ENCODE measurements around the gene RPL27. TPM values are rescaled to one million over a fixed set of nuclear protein-coding genes. Genes with fewer than 3 reads are reported as not detected.

The RPL27 gene
- total RNA-seq, 4 donors from 2014 or later = 912 to 2,032 (median 1,085) TPM

- TF ChIP-seq, protein P1, sequence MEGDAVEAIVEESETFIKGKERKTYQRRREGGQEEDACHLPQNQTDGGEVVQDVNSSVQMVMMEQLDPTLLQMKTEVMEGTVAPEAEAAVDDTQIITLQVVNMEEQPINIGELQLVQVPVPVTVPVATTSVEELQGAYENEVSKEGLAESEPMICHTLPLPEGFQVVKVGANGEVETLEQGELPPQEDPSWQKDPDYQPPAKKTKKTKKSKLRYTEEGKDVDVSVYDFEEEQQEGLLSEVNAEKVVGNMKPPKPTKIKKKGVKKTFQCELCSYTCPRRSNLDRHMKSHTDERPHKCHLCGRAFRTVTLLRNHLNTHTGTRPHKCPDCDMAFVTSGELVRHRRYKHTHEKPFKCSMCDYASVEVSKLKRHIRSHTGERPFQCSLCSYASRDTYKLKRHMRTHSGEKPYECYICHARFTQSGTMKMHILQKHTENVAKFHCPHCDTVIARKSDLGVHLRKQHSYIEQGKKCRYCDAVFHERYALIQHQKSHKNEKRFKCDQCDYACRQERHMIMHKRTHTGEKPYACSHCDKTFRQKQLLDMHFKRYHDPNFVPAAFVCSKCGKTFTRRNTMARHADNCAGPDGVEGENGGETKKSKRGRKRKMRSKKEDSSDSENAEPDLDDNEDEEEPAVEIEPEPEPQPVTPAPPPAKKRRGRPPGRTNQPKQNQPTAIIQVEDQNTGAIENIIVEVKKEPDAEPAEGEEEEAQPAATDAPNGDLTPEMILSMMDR (IDR thresholded peaks at IDR 0.05; ENCODE audit: low read depth) = no peak
Observed at GRCh38 chr17:42989141-42989540, 9.1 kb upstream of the RPL27 start.

- TF ChIP-seq, protein P1 (IDR thresholded peaks at IDR 0.05; ENCODE audit: low read depth) = no peak
Observed at GRCh38 chr17:42989726-42990652, 8.2 kb upstream of the RPL27 start.

DNA sequence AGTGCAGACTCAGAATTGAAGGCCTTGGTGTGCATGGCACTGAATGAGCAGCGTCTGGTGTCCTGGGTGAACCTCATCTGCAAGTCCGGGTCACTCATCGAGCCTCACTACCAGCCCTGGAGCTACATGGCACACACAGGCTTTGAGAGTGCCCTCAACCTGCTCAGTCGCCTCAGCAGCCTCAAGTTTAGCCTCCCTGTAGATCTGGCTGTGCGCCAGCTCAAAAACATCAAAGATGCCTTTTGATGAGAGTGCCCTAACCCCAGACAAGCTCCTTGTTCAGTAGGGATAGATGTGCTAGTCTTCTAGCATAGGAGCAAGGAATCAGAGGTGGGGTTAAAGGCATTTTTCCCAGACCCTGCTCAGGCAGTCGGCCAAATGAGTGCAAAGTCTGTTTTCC is 6.7 kb upstream of the RPL27 start:
- TF ChIP-seq, protein P1 (IDR thresholded peaks at IDR 0.05; ENCODE audit: low read depth) = no peak

- TF ChIP-seq, protein P1 (IDR thresholded peaks at IDR 0.05; ENCODE audit: low read depth) = no peak
Observed at GRCh38 chr17:42992872-42993271, 5.3 kb upstream of the RPL27 start.

DNA sequence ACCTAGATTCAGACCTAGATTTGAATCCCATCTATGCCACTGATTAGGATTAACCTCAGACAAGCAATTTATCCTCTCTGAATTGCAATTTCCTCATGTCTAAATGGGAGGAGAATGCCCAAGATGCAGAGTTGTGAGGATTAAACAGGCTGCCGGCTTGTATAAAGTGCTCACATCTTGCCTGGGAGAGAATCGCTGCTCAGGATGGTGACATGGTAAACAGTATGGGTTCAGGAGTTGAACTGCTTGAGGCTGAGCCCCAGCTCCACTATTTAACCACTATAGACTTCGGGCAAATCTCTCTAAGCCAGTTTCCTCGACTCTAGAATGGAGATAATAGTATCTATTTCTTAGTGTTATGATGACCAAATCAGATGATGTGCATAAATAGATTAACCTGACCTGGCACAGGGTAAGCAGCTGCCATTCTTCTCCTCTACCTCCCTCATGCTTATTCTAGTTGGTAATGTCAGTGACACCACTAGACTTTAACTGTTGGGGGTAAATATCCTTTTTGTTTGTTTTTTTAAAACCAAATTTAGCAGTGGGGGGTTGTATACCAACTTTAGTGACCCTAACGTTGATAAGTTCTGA is 732 bp upstream of the RPL27 start:
- TF ChIP-seq, protein P1 (IDR thresholded peaks at IDR 0.05; ENCODE audit: low read depth) = no peak

- TF ChIP-seq, protein P1 (IDR thresholded peaks at IDR 0.05; ENCODE audit: low read depth) = no peak
Observed at GRCh38 chr17:42999003-42999525, 845 bp downstream of the RPL27 start.

DNA sequence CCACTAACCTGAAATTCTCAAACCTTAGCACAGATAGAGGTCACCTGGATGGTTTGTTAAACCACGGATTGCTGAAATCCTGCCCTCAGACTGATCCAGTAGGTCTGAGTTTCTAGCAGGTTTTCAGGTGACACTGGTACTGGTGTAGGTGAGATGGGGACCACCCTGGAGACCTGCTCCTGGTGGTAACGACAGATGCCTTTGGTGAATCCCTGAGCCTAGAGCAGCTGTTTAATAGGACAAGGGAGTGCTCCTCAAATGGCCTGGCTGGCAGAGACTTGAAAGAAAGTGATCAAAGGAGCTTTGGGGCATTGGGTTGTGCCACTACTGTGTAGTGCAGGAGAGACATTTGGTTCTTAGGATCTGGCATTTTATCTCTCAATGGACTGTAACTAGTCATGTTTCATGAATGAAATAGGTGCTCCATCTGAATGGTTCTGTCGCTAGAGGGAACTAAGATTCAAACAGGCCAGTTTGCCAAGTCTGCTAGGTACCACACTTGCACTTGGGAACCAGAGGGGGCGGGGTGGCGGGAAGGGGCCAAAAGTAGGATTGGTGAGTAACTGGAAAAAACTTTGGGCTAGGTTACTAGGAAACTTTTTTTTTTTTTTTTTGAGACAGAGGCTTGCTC is 5.4 kb downstream of the RPL27 start:
- TF ChIP-seq, protein P1 (IDR thresholded peaks at IDR 0.05; ENCODE audit: low read depth) = no peak
